PC-3 (cell line): Measurements from ENCODE around the gene ZFP36.

Experiments
- EZH2 ChIP-seq: fragments of 300-600 bp; sonication (generic); IDR thresholded peaks from one replicate; pipeline ENCODE4 v1.6.1; 2017; ENCODE audit warnings: antibody characterized with exemption, mild to moderate bottlenecking, low read length; ENCODE audit not compliant: unreplicated experiment
- TF ChIP-seq, protein P1 (sequence below): fragments of 300-600 bp; sonication (generic); conservative IDR thresholded peaks from 2 replicates; pipeline ENCODE4 v1.5.1; 2017; ENCODE audit warnings: antibody characterized with exemption, low read depth, mild to moderate bottlenecking, low read length

DNA sequence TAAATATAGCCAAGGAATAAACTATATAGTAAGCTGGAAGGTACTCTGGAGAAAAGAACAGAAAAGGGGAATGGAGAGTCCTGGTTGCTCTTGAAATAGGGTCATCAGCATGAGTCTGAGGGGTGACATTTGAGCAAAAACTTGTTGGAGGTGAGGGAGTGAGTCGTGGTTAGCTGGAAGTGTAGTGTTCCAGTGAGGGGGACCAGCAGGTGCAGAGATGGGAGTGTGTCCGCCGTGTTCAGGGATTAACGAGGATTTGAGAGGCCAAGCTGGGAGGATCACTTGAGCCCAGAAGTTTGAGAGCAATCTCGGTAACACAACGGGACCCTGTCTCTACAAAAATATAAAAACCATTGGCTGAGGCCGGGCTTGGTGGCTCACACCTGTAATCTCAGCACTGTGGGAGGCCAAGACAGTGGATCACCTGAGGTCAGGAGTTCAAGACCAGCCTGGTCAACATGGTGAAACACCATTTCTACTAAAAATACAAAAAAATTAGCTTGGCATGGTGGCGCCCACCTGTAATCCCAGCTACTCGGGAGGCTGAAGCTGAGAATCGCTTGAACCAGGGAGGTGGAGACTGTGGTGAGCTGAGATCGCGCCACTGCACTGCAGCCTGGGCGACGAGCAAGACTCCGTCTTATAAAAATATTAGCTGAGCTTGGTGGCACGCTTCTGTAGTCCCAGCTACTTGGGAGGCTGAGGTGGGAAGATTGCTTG is 39.9 kb downstream of the ZFP36 start:
- TF ChIP-seq, protein P1, sequence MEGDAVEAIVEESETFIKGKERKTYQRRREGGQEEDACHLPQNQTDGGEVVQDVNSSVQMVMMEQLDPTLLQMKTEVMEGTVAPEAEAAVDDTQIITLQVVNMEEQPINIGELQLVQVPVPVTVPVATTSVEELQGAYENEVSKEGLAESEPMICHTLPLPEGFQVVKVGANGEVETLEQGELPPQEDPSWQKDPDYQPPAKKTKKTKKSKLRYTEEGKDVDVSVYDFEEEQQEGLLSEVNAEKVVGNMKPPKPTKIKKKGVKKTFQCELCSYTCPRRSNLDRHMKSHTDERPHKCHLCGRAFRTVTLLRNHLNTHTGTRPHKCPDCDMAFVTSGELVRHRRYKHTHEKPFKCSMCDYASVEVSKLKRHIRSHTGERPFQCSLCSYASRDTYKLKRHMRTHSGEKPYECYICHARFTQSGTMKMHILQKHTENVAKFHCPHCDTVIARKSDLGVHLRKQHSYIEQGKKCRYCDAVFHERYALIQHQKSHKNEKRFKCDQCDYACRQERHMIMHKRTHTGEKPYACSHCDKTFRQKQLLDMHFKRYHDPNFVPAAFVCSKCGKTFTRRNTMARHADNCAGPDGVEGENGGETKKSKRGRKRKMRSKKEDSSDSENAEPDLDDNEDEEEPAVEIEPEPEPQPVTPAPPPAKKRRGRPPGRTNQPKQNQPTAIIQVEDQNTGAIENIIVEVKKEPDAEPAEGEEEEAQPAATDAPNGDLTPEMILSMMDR = no peak
- TF ChIP-seq EZH2 = no peak
